BLaER1 (cell line): Measurements from ENCODE around the gene SORL1.

ENCODE experiments used
- H3K27ac ChIP-seq: shearing (Covaris generic); formaldehyde crosslinking; 2 replicates; pipeline ENCODE4 v1.8.1; 2022
- H3K27me3 ChIP-seq: shearing (Covaris generic); formaldehyde crosslinking; 2 replicates; pipeline ENCODE4 v1.8.1; 2022
- H3K36me3 ChIP-seq: shearing (Covaris generic); formaldehyde crosslinking; 2 replicates; pipeline ENCODE4 v1.8.1; 2022
- H3K4me1 ChIP-seq: shearing (Covaris generic); formaldehyde crosslinking; 2 replicates; pipeline ENCODE4 v1.8.1; 2022
- H3K4me2 ChIP-seq: shearing (Covaris generic); formaldehyde crosslinking; 2 replicates; pipeline ENCODE4 v1.8.1; 2022
- H3K4me3 ChIP-seq: shearing (Covaris generic); formaldehyde crosslinking; 2 replicates; pipeline ENCODE4 v1.8.1; 2022
- H3K9ac ChIP-seq: shearing (Covaris generic); formaldehyde crosslinking; 2 replicates; pipeline ENCODE4 v1.8.1; 2022
- H3K9me3 ChIP-seq: shearing (Covaris generic); formaldehyde crosslinking; 2 replicates; pipeline ENCODE4 v1.8.1; 2022
- H4K20me1 ChIP-seq: shearing (Covaris generic); formaldehyde crosslinking; 2 replicates; pipeline ENCODE4 v1.8.1; 2022
- Cebpa-rat ChIP-seq: shearing (Covaris generic); IDR thresholded peaks from 2 replicates; pipeline ENCODE4 v1.8.1; 2022

The SORL1 gene

GRCh38 chr11:121577106-121577848 is 125.2 kb downstream of the SORL1 start:
- H3K9me3 ChIP-seq: peaks cover 23% of the 10 kb centered on the region
- H3K36me3 ChIP-seq: peaks cover 68% of the 10 kb centered on the region
- H3K9ac ChIP-seq: no peak overlapping the region
- H3K27ac ChIP-seq: no peak overlapping the region
- no peaks in the 10 kb centered on the region for H4K20me1 ChIP-seq
- no peak overlapping the region for H3K4me3 ChIP-seq
- no peak for TF ChIP-seq Cebpa-rat
- no peaks in the 10 kb centered on the region for H3K27me3 ChIP-seq
- H3K4me2 ChIP-seq: no peak overlapping the region
- peaks cover 19% of the 10 kb centered on the region for H3K4me1 ChIP-seq

GRCh38 chr11:121578251-121578976 is 126.3 kb downstream of the SORL1 start:
- H3K9me3 ChIP-seq: peaks cover 23% of the 10 kb centered on the region
- no peaks in the 10 kb centered on the region for H3K27me3 ChIP-seq
- peaks cover 30% of the 10 kb centered on the region for H3K4me1 ChIP-seq
- H3K27ac ChIP-seq: no peak overlapping the region
- no peak overlapping the region for H3K4me2 ChIP-seq
- no peak for TF ChIP-seq Cebpa-rat
- H3K36me3 ChIP-seq: peaks cover 68% of the 10 kb centered on the region
- no peak overlapping the region for H3K4me3 ChIP-seq
- H3K9ac ChIP-seq: no peak overlapping the region
- no peaks in the 10 kb centered on the region for H4K20me1 ChIP-seq

- Histone ChIP-seq H3K36me3 (peaks cover 60% of the 10 kb centered on the region), H3K27ac (no peak overlapping the region), H3K4me3 (no peak overlapping the region), H3K4me1 (peaks cover 32% of the 10 kb centered on the region), H3K4me2 (no peak overlapping the region), H4K20me1 (no peaks in the 10 kb centered on the region), H3K9ac (no peak overlapping the region), H3K9me3 (peaks cover 23% of the 10 kb centered on the region), H3K27me3 (no peaks in the 10 kb centered on the region)
- TF ChIP-seq Cebpa-rat: no peak
Measured at GRCh38 chr11:121580154-121580553, 128.0 kb downstream of the SORL1 start.

- Histone ChIP-seq H3K4me3 (no peak overlapping the region), H3K9ac (no peak overlapping the region), H3K27ac (peak overlapping the region; percentile 63), H3K9me3 (peaks cover 23% of the 10 kb centered on the region), H3K4me2 (peak overlapping the region; percentile 59), H3K4me1 (peaks cover 27% of the 10 kb centered on the region), H3K27me3 (no peaks in the 10 kb centered on the region), H4K20me1 (no peaks in the 10 kb centered on the region), H3K36me3 (peaks cover 56% of the 10 kb centered on the region)
- no peak for TF ChIP-seq Cebpa-rat
Measured at GRCh38 chr11:121581607-121582006, 129.5 kb downstream of the SORL1 start.

- Histone ChIP-seq H3K4me2 (peak overlapping the region; percentile 59), H3K4me3 (no peak overlapping the region), H3K9me3 (peaks cover 23% of the 10 kb centered on the region), H3K27ac (peak overlapping the region; percentile 63), H3K9ac (no peak overlapping the region), H3K36me3 (peaks cover 54% of the 10 kb centered on the region), H4K20me1 (no peaks in the 10 kb centered on the region), H3K4me1 (peaks cover 27% of the 10 kb centered on the region), H3K27me3 (no peaks in the 10 kb centered on the region)
- no peak for TF ChIP-seq Cebpa-rat
Measured at GRCh38 chr11:121582296-121582695, 130.2 kb downstream of the SORL1 start.

GRCh38 chr11:121583825-121584224 is 131.7 kb downstream of the SORL1 start:
- peaks cover 38% of the 10 kb centered on the region for H3K4me1 ChIP-seq
- H4K20me1 ChIP-seq: no peaks in the 10 kb centered on the region
- no peak overlapping the region for H3K4me2 ChIP-seq
- H3K36me3 ChIP-seq: peaks cover 53% of the 10 kb centered on the region
- H3K9me3 ChIP-seq: peaks cover 23% of the 10 kb centered on the region
- no peaks in the 10 kb centered on the region for H3K27me3 ChIP-seq
- no peak overlapping the region for H3K4me3 ChIP-seq
- no peak for TF ChIP-seq Cebpa-rat
- no peak overlapping the region for H3K27ac ChIP-seq
- H3K9ac ChIP-seq: no peak overlapping the region

GRCh38 chr11:121586750-121587149 is 134.6 kb downstream of the SORL1 start:
- H3K9me3 ChIP-seq: no peaks in the 10 kb centered on the region
- no peak for TF ChIP-seq Cebpa-rat
- no peak overlapping the region for H3K4me3 ChIP-seq
- H3K9ac ChIP-seq: no peak overlapping the region
- no peaks in the 10 kb centered on the region for H4K20me1 ChIP-seq
- H3K36me3 ChIP-seq: peaks cover 35% of the 10 kb centered on the region
- H3K27me3 ChIP-seq: no peaks in the 10 kb centered on the region
- peaks cover 56% of the 10 kb centered on the region for H3K4me1 ChIP-seq
- H3K4me2 ChIP-seq: no peak overlapping the region
- H3K27ac ChIP-seq: no peak overlapping the region

- Histone ChIP-seq H3K27ac (no peak overlapping the region), H3K4me2 (no peak overlapping the region), H3K9ac (no peak overlapping the region), H4K20me1 (no peaks in the 10 kb centered on the region), H3K36me3 (peaks cover 40% of the 10 kb centered on the region), H3K4me3 (no peak overlapping the region), H3K9me3 (no peaks in the 10 kb centered on the region), H3K27me3 (no peaks in the 10 kb centered on the region), H3K4me1 (peaks cover 52% of the 10 kb centered on the region)
- no peak for TF ChIP-seq Cebpa-rat
Measured at GRCh38 chr11:121587182-121587581, 135.1 kb downstream of the SORL1 start.

GRCh38 chr11:121588747-121589146 is 136.6 kb downstream of the SORL1 start:
- TF ChIP-seq Cebpa-rat: no peak
- Histone ChIP-seq H3K27ac (no peak overlapping the region), H3K9ac (no peak overlapping the region), H3K27me3 (no peaks in the 10 kb centered on the region), H3K4me2 (peak overlapping the region; percentile 72), H3K36me3 (peaks cover 42% of the 10 kb centered on the region), H4K20me1 (no peaks in the 10 kb centered on the region), H3K4me1 (peaks cover 37% of the 10 kb centered on the region), H3K9me3 (no peaks in the 10 kb centered on the region), H3K4me3 (no peak overlapping the region)

- peaks cover 43% of the 10 kb centered on the region for H3K36me3 ChIP-seq
- peaks cover 37% of the 10 kb centered on the region for H3K4me1 ChIP-seq
- no peak for TF ChIP-seq Cebpa-rat
- no peaks in the 10 kb centered on the region for H3K27me3 ChIP-seq
- no peaks in the 10 kb centered on the region for H4K20me1 ChIP-seq
- H3K9me3 ChIP-seq: no peaks in the 10 kb centered on the region
- H3K4me2 ChIP-seq: peak overlapping the region; percentile 72
- 0 out of 2 replicates have a peak overlapping the region, but pooled peaks have one; percentile 29 for H3K27ac ChIP-seq
- no peak overlapping the region for H3K9ac ChIP-seq
- H3K4me3 ChIP-seq: no peak overlapping the region
Measured at GRCh38 chr11:121589946-121590537, 137.9 kb downstream of the SORL1 start.
